EH (cell line): ENCODE results near the gene TMEM123.

Source experiments
- DNase-seq: peaks from one replicate; pipeline ENCODE4 v3.0.0-alpha.2; 2015; ENCODE audit warnings: low read depth

TMEM123 gene

DNA sequence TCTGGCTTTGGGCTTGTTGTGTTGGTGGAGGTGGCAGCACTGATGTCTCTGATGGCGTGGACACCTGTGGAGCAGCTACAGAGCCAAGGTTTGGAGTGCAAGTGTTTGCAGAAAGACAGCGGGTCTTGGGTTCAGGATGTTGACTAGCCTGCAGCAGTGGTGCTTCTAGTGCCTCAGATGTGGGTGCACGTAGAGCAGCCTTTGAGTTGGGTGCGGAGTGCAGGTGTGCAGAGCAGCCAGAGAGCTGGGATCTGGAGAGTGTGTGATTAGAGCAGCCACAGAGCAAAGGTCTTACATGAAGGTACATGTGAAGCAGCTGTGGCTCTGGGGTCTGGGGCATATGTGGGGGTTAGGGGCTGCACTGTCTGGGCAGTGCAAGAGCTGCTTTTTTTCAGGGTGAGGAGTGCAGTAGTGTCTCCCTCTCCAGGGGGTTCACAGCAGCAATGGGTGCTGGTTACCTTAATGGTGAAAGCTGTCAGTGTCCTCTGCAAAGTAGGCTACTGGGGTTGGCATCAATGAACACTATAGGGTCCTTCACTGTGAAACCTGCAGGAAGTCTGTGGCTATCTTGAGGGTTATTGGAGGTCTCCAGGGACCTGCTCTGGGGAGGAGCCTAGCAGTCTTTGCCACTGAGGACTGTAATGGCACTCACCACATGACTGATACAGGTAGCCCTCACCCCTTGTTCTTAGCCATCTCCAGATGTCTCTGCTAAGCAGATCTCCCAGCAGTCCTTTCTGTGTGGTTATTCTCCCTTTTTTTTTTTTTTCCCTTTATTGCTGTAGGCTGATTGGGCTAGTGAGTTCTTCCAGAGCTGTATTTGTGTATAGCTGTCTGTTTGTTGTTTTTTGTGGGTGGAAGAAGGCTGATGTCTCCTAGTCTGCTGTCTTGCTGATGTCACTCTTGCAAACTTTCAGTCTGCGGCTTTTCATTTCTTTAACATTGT, 91.2 kb downstream of the TMEM123 start:
- no peak for DNase-seq

GRCh38 chr11:102360681-102361080, 91.9 kb downstream of the TMEM123 start:
- DNase-seq, result no peak

GRCh38 chr11:102359372-102359771, 93.2 kb downstream of the TMEM123 start:
- DNase-seq, result no peak

GRCh38 chr11:102357116-102357515, 95.4 kb downstream of the TMEM123 start:
- no peak for DNase-seq

GRCh38 chr11:102347462-102348370, 104.8 kb downstream of the TMEM123 start:
- DNase-seq, result peak; percentile 44

- peak; percentile 91 for DNase-seq
These were observed 105.7 kb downstream of the TMEM123 start, which contains the start of gene BIRC2 for GRCh38 chr11:102346748-102347461. BIRC2 (plus strand) TSS chr11:102347214; CDS start chr11:102349855, 2,641 bp downstream.

- no peak for DNase-seq
These were observed 106.2 kb downstream of the TMEM123 start for GRCh38 chr11:102346456-102346747.
